Measurements from ENCODE around the gene MAST4.

DNA sequence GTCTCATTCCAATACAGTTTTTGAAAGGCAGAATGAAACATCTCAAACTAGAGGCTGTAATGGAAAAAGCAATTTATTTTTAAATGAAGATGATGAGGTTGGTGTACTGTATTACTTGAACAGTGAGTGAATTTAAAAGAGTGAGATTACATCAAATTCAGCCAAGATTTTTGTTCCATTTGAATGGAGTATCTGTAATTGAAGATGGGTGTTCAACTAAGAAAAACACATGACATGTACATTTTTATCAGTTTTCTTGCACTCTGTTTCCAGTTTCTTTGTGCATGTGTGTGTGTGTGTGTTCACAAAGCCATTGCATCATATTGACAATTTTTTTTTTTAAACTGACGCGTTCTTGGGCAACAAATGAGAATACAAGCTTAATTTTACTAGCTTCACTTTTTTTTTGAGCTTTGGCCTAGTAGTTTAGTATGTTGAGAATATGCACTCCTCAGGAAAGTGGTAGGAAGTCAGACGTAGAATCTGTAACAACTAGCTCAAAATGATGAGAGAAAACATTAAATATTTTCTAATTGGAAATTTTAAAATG, 243.5 kb downstream of the MAST4 start:
- TF ChIP-seq, protein P1, sequence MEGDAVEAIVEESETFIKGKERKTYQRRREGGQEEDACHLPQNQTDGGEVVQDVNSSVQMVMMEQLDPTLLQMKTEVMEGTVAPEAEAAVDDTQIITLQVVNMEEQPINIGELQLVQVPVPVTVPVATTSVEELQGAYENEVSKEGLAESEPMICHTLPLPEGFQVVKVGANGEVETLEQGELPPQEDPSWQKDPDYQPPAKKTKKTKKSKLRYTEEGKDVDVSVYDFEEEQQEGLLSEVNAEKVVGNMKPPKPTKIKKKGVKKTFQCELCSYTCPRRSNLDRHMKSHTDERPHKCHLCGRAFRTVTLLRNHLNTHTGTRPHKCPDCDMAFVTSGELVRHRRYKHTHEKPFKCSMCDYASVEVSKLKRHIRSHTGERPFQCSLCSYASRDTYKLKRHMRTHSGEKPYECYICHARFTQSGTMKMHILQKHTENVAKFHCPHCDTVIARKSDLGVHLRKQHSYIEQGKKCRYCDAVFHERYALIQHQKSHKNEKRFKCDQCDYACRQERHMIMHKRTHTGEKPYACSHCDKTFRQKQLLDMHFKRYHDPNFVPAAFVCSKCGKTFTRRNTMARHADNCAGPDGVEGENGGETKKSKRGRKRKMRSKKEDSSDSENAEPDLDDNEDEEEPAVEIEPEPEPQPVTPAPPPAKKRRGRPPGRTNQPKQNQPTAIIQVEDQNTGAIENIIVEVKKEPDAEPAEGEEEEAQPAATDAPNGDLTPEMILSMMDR (conservative IDR thresholded peaks at IDR 0.05 in 1 of 2, IDR thresholded peaks at IDR 0.05 in 1 of 2; ENCODE audit: low read depth in 1 of 2, low read length in 2 of 2): no peak
- TF ChIP-seq EZH2 (IDR thresholded peaks at IDR 0.05; ENCODE audit: low read length, missing control alignments): no peak

Data from fibroblast of lung (primary cell).